Measurements from ENCODE around the gene CHRNB1.

DNA sequence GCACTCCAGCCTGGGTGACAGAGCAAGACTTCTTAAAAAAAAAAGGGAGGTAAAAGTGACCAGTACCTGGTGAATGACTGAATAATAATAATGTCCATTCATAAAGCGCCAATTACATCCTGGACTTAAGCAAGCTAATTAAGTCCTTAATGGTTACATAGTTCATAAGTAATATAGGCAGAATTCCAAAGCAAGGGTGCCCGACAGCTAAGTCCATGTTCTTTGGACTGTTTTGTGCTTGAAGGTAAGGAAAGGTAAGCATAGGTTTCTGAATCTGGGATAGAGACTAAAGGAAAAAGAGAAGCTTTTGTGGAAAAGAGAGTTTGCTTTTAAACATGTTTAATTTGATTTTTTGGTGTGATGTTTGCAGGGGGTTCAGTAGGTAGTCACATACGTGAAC is 49.1 kb downstream of the CHRNB1 start:
- TF ChIP-seq, protein P1, sequence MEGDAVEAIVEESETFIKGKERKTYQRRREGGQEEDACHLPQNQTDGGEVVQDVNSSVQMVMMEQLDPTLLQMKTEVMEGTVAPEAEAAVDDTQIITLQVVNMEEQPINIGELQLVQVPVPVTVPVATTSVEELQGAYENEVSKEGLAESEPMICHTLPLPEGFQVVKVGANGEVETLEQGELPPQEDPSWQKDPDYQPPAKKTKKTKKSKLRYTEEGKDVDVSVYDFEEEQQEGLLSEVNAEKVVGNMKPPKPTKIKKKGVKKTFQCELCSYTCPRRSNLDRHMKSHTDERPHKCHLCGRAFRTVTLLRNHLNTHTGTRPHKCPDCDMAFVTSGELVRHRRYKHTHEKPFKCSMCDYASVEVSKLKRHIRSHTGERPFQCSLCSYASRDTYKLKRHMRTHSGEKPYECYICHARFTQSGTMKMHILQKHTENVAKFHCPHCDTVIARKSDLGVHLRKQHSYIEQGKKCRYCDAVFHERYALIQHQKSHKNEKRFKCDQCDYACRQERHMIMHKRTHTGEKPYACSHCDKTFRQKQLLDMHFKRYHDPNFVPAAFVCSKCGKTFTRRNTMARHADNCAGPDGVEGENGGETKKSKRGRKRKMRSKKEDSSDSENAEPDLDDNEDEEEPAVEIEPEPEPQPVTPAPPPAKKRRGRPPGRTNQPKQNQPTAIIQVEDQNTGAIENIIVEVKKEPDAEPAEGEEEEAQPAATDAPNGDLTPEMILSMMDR (IDR thresholded peaks at IDR 0.05), result no peak
- TF ChIP-seq POLR2A (IDR thresholded peaks at IDR 0.05), result no peak

All from lower leg skin (tissue), 3 donors.